Activated CD4-positive, alpha-beta T cell treated with anti-CD3 and anti-CD28 coated beads for 24 hours (primary cell): ENCODE results near the gene FBXO15.

Experiments used
- DNase-seq, 2 donors: peaks; one replicate each; pipeline ENCODE4 v3.0.0-alpha.2; 2020; ENCODE audit warnings: low read depth in 2 of 2

Gene FBXO15

DNA sequence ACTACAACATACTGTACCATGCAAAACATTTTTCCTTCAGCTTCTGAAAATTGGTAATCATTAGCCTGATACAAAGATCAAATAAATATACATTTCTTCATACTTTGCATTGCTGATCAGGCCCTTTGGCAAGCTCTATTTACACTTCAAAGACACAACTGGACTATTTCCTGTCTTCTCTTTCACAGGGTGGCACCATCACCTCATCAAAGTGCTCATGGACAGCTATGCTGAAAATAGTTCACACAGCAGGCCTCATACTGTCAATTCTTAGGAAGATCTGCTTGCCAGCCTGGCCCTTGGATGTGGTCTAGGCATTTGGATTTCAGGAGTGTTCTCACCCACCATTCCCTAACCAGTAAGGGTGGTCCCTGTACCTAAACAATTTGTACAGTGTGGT is 33.9 kb downstream of the FBXO15 start:
- no peak for DNase-seq

DNA sequence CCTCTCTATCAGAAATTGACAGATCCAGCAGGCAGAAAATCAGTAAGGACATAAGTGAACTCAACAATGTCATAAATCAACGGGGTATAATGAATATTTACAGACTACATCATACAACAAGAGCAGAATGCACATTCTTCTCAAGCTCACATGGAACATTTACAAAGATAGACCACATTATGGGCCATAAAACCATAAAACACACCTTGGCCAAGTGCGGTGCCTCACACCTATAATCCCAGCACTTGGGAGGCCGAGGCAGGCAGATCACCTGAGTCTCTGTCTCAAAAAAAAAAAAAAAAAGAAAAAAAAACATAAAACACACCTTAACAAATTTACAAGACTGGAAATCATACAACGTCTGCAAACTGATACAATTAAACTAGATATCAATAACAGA is 36.7 kb downstream of the FBXO15 start:
- DNase-seq = no peak

DNA sequence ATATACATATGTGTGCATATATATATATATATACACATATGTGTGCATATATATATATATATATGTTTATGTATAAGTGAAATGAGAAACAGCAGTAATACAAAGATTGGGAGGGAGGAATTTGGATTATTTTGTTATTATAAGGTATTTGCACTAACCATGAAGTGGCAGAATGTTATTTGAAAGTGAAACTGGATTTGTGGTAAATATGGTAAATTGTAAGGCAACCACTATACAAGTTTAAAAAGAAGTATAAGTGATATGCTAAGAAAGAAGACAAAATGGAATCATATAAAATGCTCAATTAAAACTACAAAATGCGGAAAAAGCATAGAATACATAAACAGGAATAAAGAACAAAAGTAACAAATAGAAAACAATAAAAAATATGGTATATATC is 37.5 kb downstream of the FBXO15 start:
- no peak for DNase-seq

DNA sequence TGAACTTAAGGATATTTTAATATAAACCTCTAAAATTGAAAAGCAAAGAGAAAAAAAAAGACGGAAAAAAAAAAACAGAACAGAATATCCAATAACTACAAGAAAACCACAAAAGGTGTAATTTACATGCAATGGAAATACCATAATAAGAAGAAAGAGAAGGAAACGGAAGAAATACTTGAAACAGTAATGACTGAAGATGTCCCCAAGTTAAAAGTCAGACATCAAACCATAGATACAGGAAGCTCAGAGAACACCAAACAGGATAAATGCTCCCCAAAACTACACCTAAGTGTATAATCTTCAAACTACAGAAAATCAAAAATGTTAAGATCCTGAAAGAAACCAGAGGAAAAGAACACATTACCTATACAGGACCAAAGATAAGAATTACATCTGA is 39.2 kb downstream of the FBXO15 start:
- DNase-seq = no peak

DNA sequence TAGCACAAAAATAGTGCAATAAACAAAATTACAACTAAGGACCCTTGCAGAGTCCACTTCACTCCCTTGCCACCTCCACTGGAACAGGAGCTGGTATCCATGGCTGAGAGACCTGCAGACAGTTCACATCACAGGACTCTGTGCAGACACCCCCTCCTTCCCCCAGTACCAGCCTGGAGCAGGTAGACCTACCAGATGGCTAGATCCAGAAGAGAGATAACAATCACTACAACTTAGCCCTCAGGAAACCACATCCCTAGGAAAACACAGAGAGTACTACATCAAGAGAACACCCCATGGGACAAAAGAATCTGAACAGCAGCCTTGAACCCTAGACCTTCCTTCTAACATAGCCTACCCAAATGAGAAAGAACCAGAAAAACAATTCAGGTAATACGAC is 49.8 kb downstream of the FBXO15 start:
- no peak for DNase-seq

DNA sequence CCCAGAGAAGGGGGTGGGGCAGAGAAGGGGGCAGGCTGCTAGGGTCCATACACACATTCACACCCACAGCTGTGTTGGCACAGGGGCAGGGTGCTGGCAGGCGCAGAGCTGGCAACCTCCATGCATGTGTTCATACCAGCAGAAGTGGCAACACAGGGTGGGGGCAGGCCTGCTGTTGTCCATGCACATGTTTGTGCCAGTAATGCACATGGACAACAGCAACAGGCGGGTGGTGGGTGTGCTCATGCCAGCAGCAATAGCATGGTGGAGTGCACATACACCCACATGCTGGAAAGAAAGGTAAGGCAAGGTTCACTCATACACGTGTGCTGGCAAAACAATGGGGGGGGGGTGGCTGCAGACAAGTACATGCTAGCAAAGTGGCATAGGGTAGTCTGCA is 54.7 kb downstream of the FBXO15 start:
- no peak for DNase-seq

DNA sequence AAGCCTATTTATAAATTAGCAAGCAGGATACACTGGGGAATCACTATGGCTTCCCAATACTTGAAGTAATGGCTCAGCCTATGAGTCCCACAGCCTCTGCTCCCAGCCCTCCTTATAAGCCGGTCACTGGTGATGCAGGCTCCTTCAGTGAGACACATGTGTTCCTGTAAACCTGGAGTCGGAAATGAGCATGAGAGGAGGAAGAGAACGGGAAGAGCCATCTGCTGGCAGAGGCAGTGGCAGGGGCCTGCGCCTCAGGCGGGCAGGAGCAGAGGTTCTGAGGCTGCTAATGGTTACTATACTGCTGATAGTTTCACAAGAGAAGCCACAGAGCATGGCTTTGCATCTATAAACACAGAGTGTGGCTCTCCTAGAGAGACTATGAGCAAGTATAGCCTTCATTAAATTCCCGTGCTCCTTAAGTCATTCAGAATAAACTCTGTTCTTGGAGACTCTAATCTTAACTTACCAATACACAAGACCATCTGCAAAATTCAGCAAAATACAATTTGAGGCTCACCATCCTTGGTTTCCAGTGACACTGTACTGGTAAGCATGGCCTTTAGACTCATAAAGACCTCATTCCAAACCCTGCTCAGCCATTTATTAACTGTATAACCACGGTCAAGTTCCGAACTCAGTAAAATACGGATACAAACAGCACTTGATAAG is 63.3 kb downstream of the FBXO15 start:
- no peak for DNase-seq

GRCh38 chr18:74083557-74083952 is 64.1 kb downstream of the FBXO15 start:
- DNase-seq = no peak

DNA sequence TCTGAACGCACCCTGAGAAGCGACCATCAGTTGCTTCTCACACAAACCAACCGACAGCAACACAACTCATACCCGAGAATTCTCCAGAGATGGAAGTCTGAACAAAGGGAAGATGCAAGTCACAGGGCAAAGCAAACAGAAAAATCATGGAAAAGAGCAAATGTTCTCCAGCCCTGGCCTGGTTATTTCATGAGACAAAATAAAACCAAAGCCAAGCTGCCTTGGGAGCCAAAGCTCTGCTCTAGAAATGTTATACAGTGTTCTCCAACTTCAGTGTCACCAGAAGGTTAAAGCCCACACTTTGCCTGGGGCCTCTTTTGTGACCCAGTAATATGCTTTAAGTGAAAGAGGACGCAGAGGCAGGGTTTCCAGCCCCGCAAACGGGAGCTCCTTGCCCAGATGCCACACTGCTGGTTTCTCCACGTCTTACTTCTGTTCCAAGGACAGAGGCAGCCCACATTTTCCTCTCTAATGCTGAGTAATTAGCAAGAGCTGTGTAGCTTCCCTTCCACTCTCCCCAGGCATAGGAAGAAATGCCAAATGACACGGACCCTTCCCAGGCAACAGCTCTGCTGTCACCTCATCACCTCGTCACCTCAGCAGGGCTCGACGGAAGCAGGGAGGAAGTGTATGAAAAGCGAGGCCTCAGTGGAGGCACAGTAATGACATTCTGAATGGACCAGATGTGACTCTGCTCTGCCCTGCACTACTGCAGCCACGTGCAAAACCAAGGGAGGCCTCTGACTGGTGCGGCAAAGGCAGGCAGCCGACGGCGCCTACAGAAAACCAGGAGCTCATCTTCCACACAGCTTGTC is 64.7 kb downstream of the FBXO15 start:
- DNase-seq = no peak

DNA sequence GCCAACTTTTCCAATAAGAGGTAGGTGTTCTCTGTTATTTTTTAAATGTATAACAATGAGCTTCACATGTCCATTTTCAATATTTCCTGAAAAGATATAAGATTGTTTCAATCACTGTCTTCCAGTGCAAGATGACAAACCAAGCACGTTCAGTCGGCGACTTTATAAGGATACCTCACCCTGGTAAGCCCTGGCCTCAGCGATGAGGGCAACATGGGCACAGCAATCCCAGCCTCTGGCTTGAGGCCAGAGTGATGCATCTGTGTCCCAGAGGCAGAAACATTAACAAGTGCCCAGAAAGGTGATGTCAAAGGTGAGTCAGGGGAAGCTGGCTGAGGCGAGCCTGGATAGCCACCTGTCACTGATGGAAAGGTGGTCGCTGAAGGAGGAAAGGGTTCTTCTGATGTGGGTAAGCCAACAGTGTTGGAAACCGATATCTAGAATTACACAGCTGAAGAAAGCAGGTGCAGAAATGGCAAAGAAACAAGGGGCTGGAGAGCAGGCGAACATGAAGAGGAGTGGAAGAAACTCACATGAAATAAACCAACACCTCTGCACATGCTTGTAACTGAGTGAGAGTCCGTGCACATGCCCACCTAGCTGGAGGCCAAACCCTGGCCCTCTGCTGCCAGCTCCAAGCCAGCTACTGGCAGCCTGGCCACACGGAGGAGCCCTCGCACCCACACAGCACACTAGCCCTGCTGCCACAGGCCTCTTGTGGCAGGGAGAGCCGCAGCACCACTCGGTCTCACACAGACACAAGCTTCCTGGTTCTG is 65.5 kb downstream of the FBXO15 start:
- peak; percentile 35 to 48 for DNase-seq

- DNase-seq = no peak
Measured at GRCh38 chr18:74078257-74078656, 69.4 kb downstream of the FBXO15 start.

- DNase-seq = no peak
Measured at GRCh38 chr18:74074668-74075564, 72.7 kb downstream of the FBXO15 start.

DNA sequence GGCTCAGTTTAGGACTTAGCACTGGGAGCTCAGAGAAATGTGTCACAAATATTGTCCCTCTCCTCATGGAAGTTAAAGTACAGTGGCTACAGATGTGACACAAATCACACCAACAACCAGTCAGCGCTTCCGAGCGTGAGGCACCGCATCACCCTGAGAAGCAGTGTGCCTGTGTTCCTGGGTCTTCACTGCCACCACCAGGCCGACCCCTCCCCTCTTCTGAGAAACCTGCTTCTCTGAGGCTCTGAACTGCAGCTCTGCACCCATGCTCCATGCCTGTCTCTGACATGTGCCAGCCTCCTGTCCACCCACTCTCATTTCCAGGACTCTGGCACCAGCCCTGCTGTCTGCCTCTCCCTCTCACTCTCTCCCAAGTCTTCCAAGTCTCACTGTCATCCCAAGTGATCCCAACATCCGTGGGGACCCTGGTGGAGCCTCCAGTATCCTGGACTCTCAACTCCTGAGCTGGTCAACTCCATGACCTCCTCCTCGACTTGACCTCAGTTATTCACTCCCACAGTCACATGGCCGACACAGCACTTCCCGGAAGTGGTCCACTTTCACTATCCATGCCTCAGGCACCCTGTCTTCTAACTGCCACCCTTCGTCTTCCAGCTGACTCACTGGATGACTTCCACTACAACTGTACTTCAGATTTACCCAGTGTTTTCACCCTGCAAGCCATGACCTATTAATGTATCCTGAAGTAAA is 73.5 kb downstream of the FBXO15 start:
- no peak for DNase-seq

GRCh38 chr18:74069178-74070050 is 78.2 kb downstream of the FBXO15 start:
- DNase-seq = no peak

GRCh38 chr18:74068296-74068695 is 79.3 kb downstream of the FBXO15 start:
- no peak for DNase-seq

- DNase-seq = no peak
Measured at GRCh38 chr18:74066018-74066417, 81.6 kb downstream of the FBXO15 start.

GRCh38 chr18:74065366-74065765 is 82.3 kb downstream of the FBXO15 start:
- DNase-seq = no peak

DNA sequence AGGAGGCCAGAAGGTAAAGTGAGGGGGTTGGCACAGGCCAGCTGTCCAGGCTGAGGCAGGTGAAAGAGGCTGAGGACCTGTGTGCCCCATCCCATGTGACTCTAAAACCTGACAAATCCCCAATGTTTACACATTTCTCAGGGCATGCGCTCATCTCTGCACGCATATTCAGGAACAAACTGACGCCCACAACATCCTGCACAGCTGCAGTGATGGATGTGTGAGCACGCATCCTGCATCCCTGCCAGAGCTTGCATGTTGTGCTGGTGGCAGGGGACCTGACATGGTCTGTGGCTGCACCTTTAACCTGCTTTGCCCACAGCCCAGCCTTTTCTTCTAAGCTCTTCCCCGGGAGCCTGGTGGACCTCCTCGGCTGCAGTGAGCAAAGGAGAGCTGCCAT is 83.1 kb downstream of the FBXO15 start:
- DNase-seq = no peak

GRCh38 chr18:74063557-74063956 is 84.1 kb downstream of the FBXO15 start:
- no peak for DNase-seq

DNA sequence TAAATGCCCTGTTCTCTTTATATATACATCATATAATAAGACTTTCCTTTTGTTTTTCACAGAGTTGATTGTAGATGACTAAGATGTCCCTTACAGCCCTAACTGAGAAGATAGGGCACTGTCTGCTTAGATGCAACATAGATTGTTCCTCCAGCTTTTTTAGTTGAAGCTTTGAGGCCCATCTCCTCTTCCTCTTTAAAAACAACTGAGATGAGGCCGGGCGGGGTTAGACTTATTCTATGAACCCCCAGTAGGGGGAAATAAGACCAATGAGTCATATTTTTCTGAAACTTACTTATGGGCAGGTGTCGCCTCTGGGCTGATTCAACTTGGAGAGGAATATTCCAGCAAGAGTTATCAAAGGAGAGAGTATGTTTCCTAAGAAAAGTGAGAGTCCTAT is 84.6 kb downstream of the FBXO15 start:
- DNase-seq = peak in 1 of 2 donors; percentile 38
